ENCODE results near the gene TMEM145.

TMEM145 gene

GRCh38 chr19:42290136-42290522 lies 23.0 kb upstream of the TMEM145 start:
- no peak for DNase-seq

GRCh38 chr19:42290523-42291434 lies 22.3 kb upstream of the TMEM145 start:
- DNase-seq: peak; percentile 73

- no peak for DNase-seq
Observed at GRCh38 chr19:42291435-42291810, 21.7 kb upstream of the TMEM145 start.

DNA sequence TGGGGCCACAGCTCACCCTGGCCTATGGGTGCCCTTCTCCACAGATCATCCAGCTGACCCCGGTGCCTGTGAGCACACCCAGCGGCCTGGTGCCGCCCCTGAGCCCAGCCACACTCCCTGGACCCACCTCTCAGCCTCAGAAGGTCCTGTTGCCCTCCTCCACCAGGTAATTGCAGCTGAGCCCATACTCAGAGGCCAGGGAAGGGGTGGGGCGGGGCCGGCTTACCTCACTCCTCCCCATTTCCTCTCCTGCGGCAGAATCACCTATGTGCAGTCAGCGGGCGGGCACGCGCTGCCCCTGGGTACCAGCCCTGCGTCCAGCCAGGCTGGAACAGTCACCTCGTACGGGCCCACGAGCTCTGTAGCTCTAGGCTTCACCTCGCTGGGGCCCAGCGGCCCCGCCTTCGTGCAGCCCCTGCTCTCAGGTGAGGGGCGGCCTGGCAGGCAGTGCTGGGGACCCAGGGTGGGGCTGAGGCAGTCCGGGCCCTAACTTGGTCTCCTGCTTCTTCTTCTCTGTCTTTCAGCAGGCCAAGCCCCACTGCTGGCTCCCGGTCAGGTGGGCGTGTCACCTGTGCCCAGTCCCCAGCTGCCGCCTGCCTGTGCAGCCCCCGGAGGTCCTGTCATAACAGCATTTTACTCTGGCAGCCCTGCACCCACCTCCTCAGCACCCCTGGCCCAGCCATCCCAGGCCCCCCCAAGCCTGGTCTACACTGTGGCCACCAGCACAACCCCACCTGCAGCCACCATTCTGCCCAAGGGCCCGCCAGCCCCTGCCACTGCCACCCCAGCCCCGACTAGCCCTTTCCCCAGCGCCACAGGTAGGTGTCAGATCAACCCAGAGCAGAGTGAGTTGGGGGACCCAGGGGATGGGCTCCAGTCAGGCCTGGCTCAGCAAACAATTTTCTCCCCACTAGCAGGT lies 20.8 kb upstream of the TMEM145 start:
- DNase-seq: no peak

GRCh38 chr19:42292963-42293362 lies 20.1 kb upstream of the TMEM145 start:
- no peak for DNase-seq

GRCh38 chr19:42293540-42293939 lies 19.6 kb upstream of the TMEM145 start:
- no peak for DNase-seq

GRCh38 chr19:42293948-42294347 lies 19.2 kb upstream of the TMEM145 start:
- no peak for DNase-seq

DNA sequence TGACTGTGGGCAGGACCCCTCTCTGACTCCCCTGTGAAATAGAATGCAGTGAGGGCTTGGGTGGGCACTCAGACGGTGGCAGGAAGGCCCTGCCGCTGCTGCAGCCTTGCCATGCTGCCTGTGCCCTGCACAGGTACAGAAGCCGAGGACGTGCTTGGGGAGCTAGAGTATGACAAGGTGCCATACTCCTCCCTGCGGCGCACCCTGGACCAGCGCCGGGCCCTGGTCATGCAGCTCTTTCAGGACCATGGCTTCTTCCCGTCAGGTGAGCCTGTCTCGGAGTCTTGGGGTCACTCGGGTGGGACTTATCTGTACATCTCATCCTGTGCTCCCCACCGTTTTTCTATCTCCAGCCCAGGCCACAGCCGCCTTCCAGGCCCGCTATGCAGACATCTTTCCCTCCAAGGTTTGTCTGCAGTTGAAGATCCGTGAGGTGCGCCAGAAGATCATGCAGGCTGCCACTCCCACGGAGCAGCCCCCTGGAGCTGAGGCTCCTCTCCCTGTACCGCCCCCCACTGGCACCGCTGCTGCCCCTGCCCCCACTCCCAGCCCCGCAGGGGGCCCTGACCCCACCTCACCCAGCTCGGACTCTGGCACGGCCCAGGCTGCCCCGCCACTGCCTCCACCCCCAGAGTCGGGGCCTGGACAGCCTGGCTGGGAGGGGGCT lies 18.5 kb upstream of the TMEM145 start:
- DNase-seq: no peak

DNA sequence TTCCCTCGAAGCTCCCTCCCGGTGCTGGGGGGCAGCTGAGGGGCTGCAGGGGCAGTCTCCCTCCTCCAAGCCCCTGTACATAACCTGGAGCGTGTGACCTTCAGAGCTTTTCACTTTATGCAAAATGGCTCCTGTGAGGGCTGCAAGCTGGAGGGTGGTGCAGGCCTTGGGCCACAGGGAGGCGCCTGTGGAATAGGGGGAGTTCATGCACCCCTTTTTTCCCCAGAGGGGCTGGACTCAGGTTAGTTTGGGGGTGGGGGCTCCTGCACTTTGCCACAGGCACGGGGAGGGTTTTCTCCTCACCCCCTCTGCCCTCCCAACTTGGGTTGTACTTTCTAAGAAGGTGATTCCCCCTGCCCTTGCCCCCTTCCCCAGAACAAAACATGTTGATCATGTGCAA lies 17.8 kb upstream of the TMEM145 start:
- no peak for DNase-seq

- DNase-seq: peak; percentile 96
Observed at GRCh38 chr19:42295831-42296525, 17.1 kb upstream of the TMEM145 start.

DNA sequence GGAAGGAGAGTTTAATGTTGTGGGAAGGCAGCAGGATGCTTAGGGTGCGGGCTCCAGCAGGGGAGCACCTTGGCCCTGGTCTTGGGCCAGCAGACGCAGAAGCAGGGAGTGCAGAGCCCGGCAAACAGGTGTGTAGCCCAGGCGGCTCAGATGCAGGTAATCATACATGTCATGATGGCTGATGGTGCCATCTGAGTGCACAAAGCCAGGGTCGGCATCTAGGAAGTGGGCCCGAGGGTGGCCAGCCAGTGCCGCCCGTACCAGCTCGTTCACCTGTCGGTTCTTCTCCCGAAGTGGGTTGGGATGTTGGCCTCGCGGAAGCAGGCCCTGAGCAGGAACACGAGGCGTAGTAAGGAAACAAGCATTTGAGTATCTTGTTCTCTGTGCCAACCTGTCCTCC lies 16.1 kb upstream of the TMEM145 start:
- no peak for DNase-seq

DNA sequence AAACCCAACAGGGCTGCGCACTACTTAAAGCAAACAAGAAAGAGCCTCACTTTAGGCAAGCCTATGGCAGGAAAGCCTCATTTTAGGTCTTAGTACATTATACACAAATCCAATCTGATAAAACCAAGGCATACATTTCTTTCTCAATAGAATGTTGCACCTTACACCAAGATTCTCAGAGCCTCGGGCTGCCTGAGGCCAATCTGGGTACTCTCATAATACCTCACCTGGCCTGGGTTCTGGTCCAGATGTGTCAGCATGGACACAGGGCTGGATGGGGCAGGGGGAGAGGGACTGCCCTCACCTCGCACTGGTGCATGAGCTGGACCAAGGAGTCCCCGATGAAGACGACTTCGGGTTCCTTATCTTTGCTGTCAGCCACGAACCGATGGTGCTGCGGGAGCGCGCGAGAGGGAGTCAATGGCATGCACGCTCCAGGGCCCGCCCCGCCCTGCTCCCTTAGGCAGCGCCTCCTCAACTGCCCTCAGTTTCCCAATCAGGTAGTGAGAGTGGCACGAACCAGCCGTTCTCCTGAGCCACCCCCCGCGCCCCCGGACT lies 11.4 kb upstream of the TMEM145 start, which contains the start of gene PRR19:
Gene PRR19, plus strand, starts transcription at position 487 of the 558 bp plus-strand sequence. CDS start 7,453 bp downstream, outside the sequence.
- DNase-seq: no peak

GRCh38 chr19:42303101-42303464 lies 10.0 kb upstream of the TMEM145 start:
- DNase-seq: no peak

DNA sequence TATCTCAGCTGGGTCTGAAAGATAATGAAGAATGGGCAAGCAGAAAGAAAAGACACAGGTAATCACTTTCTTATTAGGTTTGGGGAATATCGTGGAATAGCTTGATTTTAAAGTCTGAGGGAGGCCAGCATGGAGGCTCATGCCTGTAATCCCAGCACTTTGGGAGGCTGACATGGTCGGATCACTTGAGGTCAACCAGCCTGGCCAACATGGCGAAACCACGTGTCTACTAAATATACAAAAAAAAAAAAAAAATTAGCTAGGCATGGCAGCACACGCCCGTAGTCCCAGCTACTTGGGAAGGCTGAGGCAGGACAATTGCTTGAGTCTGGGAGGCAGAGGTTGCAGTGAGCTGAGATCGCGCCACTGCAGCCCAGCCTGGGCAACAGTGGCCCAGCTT lies 9.2 kb upstream of the TMEM145 start:
- DNase-seq: no peak

DNA sequence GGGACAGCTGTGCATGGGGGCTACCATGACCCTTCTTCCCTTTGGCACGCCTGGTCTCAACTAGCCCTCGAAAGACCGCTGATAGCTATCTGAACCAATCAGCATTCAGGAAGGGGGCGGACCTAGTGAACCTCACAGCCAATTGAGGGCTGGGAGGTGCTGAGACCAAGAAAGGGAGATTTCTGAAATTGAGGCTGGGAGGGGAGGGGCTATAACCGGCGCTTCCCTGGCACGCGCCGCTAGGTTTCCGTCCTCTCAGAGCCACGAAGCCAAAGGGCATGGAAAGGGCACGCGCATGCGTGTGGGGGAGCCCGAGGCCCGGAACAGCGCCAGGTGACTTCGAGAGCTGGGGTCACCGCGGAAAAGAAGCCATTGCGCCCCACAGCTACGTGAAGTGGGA lies 6.5 kb upstream of the TMEM145 start:
- DNase-seq: no peak

DNA sequence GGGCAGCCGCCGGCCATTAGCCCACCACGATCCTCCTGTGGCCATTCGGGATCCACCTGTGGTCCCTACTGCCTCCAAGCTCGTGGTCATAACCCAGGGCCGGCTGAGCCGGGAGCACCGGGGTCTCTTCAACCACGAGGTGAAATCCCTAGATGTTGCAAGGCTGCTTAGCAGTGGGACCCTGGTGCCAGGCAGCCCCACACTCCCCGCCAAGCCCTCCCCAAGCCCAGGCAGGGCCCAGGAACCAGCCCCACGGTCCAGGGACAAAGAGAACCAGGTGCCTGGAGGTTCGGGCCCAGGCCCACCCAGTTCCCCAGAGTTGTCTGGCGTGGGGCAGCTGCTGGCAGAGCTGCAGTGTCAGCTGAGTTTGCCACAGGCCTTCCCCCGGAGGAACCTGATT lies 3.4 kb upstream of the TMEM145 start:
- DNase-seq: no peak

GRCh38 chr19:42311657-42312056 lies 1.5 kb upstream of the TMEM145 start:
- no peak for DNase-seq

- DNase-seq: no peak
Observed at GRCh38 chr19:42312370-42312769, 739 bp upstream of the TMEM145 start.

- DNase-seq: no peak
Observed at GRCh38 chr19:42313840-42314755, 989 bp downstream of the TMEM145 start.

- no peak for DNase-seq
Observed at GRCh38 chr19:42315024-42315423, 1.9 kb downstream of the TMEM145 start.
